ENCODE data around the gene TRPM2. TPM values are rescaled to one million over a fixed set of nuclear protein-coding genes. Genes with fewer than 3 reads are reported as not detected.

The TRPM2 gene
- total RNA-seq, 1 donor from 2014 or later = 0.43 TPM

DNA sequence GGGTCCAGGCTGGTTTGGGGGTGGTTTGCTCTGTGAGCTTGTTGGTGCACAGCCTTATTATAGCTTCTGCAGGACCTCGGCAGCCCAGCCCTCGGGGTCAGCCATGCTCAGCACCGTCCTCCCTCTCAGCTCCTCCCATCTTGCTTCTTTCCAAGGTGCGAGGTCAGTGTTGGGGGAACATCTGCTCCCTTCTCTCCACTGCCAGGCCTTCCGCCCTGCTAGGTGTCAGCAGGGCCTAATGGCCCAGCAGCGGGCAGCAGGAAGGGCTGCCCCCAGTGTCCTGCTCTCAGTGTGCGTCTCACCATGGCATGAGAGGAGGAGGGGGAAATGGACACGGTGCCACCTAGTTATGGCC is 65.4 kb downstream of the TRPM2 start:
- DNase-seq (ENCODE audit: low spot score in 2 of 2) = peak in 1 of 2 donors; percentile 35
- Histone ChIP-seq H3K4me3 (no peak overlapping the region), H3K4me1 (no peaks in the 10 kb centered on the region), H3K36me3 (no peaks in the 10 kb centered on the region), H3K9me3 (no peaks in the 10 kb centered on the region), H3K27ac (no peak overlapping the region), H3K27me3 (no peaks in the 10 kb centered on the region)
- intact Hi-C loops (cut with DNase I) = no loop called here
- TF ChIP-seq, protein P1, sequence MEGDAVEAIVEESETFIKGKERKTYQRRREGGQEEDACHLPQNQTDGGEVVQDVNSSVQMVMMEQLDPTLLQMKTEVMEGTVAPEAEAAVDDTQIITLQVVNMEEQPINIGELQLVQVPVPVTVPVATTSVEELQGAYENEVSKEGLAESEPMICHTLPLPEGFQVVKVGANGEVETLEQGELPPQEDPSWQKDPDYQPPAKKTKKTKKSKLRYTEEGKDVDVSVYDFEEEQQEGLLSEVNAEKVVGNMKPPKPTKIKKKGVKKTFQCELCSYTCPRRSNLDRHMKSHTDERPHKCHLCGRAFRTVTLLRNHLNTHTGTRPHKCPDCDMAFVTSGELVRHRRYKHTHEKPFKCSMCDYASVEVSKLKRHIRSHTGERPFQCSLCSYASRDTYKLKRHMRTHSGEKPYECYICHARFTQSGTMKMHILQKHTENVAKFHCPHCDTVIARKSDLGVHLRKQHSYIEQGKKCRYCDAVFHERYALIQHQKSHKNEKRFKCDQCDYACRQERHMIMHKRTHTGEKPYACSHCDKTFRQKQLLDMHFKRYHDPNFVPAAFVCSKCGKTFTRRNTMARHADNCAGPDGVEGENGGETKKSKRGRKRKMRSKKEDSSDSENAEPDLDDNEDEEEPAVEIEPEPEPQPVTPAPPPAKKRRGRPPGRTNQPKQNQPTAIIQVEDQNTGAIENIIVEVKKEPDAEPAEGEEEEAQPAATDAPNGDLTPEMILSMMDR (IDR thresholded peaks at IDR 0.05) = no peak

DNA sequence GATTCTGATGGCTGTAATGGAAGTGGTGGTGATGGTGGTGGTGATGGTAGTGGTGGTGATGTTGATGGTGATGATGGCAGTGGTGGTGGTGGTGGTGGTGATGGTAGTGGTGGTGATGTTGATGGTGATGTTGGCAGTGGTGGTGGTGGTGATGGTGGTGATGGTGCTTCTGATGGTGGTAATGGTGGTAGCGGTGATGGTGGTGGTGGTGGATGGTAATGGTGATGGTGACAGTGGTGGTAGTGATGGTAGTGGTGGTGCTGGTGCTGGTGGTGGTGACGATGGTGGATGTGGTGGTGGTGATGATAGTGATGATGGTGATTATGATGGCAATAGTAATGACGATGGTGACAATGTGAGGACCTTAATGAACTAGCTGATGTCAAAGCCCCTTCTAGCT is 66.3 kb downstream of the TRPM2 start:
- DNase-seq (ENCODE audit: low spot score in 2 of 2) = peak in 1 of 2 donors; percentile 9
- TF ChIP-seq, protein P1 (IDR thresholded peaks at IDR 0.05) = no peak
- Histone ChIP-seq H3K27ac (no peak overlapping the region), H3K4me1 (no peaks in the 10 kb centered on the region), H3K36me3 (no peaks in the 10 kb centered on the region), H3K27me3 (no peaks in the 10 kb centered on the region), H3K9me3 (no peaks in the 10 kb centered on the region), H3K4me3 (no peak overlapping the region)
- intact Hi-C loops (cut with DNase I) = no loop called here

DNA sequence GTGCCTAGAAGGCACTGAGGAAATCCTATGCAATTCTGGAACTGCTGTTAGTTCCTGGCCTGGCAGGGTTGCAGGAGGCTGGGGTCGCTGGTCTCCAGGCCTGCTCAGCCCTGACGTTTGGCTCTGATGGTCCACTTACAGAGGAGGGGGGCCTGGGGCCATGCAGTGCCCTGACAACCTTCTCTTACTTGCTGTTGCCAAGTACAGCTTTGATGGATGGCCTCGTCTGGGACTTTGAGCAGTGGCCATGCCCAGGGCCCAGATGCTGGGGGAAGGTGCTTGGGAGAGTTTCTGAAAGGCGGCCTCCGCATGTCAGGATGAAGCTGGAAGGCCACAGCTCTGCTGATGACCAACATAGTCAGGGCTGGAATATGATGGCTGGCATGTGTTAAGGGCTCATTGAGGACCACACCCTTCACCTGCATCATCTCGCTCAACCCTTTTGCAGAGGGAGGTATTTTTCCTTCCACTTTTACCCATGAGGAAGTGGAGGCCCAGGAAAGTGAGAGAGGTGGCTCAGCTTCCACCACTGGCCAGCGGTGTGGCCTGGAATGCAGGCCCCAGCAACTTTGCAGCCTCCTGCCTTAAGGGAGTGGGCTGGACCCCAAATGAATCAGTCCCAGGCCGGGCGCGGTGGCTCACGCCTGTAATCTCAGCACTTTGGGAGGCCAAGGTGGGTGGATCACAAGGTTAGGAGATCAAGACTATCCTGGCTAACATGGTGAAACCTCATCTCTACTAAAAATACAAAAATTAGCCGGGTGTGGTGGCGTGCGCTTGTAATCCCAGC is 67.2 kb downstream of the TRPM2 start:
- H3K27me3 ChIP-seq = no peaks in the 10 kb centered on the region

DNA sequence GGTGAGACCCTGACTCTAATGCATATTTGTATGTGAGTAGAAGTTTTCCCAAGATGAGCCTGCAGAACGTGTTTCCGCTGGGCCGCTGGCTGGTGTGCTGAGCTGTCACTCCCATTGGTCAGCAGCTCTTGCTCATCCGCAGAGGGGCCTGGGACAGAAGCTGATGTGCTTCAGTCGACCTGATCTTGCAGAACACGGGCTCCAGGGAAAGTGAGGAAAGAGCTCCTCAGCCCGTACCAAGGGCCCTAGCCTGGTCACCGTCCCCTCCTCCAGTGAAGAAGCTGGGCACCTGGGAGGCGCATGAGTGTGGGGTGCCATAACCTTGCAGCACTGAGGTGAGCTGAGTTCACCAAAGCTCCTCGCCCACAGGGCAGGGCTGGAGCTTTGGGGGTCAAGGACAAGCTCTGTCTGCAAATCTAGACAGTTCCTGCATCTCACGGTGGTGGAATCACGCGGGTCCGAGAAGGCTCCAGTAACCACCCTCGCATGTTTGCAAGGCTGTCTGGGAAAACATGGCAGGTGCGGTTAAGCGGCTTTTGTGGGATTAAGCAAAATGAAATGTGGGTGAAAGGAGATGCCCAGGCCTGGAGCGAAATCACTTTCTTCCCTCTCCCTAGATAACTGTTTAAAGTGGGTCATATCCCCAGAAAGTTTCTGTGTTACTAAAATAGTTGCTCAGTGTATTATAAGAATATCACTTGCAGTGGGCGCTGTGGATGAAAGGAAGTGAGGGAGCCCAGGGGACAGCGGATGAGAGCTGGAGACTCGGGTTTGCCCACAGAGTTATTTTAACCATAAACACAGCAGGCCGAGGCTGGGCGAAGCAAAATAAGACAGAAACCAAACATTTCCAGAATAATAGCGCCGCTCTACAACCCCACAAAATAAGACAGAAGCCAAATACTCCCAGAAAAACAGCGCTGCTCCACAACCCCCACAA is 68.8 kb downstream of the TRPM2 start:
- intact Hi-C loops (cut with DNase I) = no loop called here
- no peaks in the 10 kb centered on the region for H3K4me1 ChIP-seq
- TF ChIP-seq, protein P1 (IDR thresholded peaks at IDR 0.05) = no peak
- DNase-seq (ENCODE audit: low spot score in 2 of 2) = peak in 1 of 2 donors; percentile 25
- H3K36me3 ChIP-seq = no peaks in the 10 kb centered on the region
- no peaks in the 10 kb centered on the region for H3K27me3 ChIP-seq
- H3K4me3 ChIP-seq = no peak overlapping the region
- H3K27ac ChIP-seq = no peak overlapping the region
- no peaks in the 10 kb centered on the region for H3K9me3 ChIP-seq

More for the DNA sequence above, 67.2 kb downstream of the TRPM2 start:
- Histone ChIP-seq H3K9me3 (no peaks in the 10 kb centered on the region), H3K27ac (no peak overlapping the region), H3K36me3 (no peaks in the 10 kb centered on the region), H3K4me1 (no peaks in the 10 kb centered on the region), H3K4me3 (no peak overlapping the region)
- intact Hi-C loops (cut with DNase I) = no loop called here
- TF ChIP-seq, protein P1 (IDR thresholded peaks at IDR 0.05) = no peak
- DNase-seq (ENCODE audit: low spot score in 2 of 2) = peak in 1 of 2 donors; percentile 52

DNA sequence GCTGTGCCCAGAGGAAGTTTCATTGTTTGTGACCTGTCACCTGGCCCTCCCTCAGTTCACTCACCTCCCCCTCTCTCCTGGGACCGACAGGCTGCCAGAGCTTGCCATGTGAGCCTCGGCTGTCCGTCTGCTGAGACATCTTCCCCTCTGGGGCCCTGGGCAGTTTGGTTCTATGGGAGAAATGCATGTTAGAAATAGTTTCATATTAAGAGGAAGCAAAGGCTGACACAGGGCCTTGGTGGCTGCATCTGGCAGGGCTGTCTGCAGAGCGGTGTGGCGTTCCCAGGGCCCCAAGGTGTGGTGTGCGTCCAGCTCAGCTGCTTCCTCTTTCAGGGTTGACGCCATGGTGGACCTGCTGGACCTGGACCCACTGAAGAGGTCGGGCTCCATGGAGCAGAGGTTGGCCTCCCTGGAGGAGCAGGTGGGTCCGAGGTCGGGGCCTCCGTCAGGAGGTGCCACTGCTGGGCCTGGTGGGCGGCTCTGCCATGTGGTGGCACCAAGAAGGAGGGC is 69.9 kb downstream of the TRPM2 start:
- no peak overlapping the region for H3K4me3 ChIP-seq
- H3K27ac ChIP-seq = no peak overlapping the region
- TF ChIP-seq, protein P1 (IDR thresholded peaks at IDR 0.05) = no peak
- intact Hi-C loops (cut with DNase I) = no loop called here
- peak in 1 of 2 donors; percentile 47 for DNase-seq (ENCODE audit: low spot score in 2 of 2)
- no peaks in the 10 kb centered on the region for H3K4me1 ChIP-seq
- no peaks in the 10 kb centered on the region for H3K9me3 ChIP-seq
- H3K27me3 ChIP-seq = no peaks in the 10 kb centered on the region
- H3K36me3 ChIP-seq = no peaks in the 10 kb centered on the region
